HUDEP-2 (cell line): ENCODE measurements around the gene ATP6V0A4.
"Not testable (repeated sequence)": the region's sequence is repeated elsewhere in the genome, so short reads cannot be mapped to it uniquely, and the experiment has no call there.

Experiments used
- DNase-seq, 76 experiments: peaks; one replicate each; lab custom pipeline; 2025; ENCODE audit not compliant: unreplicated experiment in 76 of 76; lab: John Stamatoyannopoulos, UW

Gene ATP6V0A4

DNA sequence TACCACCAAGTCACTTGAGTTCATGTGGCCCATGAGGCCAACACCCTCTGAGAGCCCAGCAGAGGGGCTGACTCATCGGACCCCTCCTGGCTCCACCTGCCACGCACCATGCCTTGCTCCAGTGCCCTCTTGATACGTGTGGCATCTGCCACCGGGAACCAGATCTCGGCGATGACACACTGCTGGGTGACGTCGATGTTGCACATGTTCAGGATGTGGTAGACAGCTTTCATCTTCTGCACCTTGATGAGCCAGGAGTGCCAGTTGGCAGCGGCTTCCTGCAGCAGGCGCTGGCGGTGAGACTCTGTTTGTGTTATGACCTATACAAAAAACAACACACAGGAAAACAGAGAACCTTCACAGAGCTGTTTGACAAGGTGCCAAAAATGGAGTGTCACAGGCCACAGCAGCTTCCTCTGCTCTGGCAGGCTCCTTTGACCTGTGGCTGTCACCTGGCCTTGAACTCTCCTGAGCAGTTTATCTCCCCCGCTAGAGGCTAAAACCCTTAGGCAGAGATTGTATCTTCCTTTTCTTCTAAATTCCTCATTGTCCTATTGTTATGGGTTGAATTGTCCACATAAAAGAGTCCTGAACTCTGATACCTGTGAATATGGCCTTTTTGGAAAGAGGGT lies 45.4 kb downstream of the ATP6V0A4 start:
- DNase-seq = peak in 3 of 76 experiments; percentile 5 to 35 (median 7)

DNA sequence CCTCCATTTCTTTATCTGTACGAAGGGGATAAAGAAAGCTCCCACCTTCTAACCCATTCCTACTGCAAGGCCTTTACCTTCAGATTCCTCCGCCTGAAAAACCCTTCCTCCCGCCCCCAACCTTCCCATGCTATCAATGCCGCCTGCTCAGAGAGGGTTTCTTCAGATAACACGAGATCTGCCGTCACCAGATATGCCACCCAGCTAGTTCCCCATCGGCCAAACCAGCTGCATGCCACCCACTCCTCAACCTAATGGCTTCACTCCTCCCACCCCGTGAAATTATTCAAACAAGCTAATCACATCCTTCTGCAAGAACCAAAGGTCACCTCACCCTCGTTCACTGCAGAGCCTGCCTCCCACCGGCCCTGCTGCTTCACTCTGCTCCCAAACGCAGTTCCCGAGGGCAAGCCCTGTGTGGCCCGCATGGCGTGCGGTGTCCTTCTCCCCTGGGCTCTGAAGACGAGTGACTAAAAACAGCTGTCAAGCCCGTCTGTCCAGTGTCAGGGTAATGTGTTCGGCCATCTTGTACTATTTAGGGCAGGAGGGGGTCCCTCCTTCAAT lies 47.0 kb downstream of the ATP6V0A4 start:
- peak in 2 of 76 experiments; percentile 3 to 4 for DNase-seq

DNA sequence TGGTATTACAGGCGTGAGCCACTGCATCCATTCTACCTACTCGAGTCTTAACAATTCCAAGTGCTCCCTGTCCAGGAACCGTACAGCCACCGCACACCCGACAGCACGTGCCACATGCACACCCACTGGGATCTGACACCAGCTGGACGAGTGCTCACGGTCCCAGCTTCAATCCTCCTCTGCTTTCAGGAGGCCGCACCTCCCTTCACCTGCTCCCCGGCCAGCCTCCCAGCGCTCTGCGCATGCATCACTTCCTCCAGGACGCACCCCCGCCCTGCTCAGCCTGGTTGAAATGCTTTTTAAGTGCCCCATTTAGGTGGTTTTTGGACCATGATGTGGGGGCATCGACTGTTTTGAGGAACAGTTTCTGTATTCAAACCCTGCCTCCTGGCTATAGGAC lies 47.5 kb downstream of the ATP6V0A4 start:
- DNase-seq = no peak

GRCh38 chr7:138749960-138750359 lies 48.0 kb downstream of the ATP6V0A4 start:
- no peak for DNase-seq

GRCh38 chr7:138748666-138749065 lies 49.3 kb downstream of the ATP6V0A4 start:
- no peak for DNase-seq

DNA sequence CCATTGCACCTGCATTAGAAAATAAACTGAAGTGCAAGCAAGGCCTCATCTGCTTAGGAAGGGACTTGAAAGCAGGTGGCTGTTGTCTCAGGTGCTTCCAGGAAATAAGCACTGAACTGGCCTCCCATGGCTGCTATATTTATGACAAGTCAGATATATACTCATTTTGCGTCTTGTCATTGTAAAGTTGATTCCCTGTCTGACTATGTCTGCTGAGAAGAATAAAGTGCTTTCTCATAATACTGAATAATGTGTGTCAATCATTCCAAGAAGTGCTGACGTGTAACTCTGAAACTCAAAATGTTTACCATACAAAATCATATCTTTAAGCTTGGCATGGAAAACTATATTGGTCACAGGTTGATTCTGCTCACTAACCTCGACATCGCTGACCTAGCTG lies 51.9 kb downstream of the ATP6V0A4 start:
- DNase-seq = no peak

GRCh38 chr7:138745189-138745588 lies 52.8 kb downstream of the ATP6V0A4 start:
- no peak for DNase-seq

- DNase-seq = no peak
Observed at GRCh38 chr7:138741453-138741735, 56.6 kb downstream of the ATP6V0A4 start.

GRCh38 chr7:138739859-138740258 lies 58.1 kb downstream of the ATP6V0A4 start:
- DNase-seq = no peak

GRCh38 chr7:138738551-138739335 lies 59.3 kb downstream of the ATP6V0A4 start:
- peak in 68 of 76 experiments; percentile 2 to 81 (median 48) for DNase-seq

GRCh38 chr7:138738114-138738513 lies 59.9 kb downstream of the ATP6V0A4 start:
- no peak for DNase-seq

- DNase-seq = no peak
Observed at GRCh38 chr7:138735399-138735798, 62.6 kb downstream of the ATP6V0A4 start.

DNA sequence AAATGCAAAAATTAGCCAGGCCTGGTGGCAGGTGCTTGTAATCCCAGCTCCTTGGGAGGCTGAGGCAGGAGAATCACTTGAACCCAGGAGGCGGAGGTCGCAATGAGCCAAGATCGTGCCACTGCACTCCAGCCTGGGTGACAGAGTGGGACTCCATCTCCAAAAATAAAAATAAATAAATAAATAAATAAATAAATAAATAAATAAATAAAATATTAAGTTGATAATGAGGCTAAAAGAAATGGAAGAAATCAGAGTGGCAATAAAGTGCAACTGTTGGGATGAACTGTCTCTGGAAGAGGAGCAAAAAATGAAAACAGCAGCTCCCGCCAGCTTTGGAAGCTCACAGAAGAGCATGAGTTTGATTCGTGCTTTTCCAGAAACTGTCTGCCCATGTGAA lies 66.3 kb downstream of the ATP6V0A4 start:
- not testable (repeated sequence) for DNase-seq

DNA sequence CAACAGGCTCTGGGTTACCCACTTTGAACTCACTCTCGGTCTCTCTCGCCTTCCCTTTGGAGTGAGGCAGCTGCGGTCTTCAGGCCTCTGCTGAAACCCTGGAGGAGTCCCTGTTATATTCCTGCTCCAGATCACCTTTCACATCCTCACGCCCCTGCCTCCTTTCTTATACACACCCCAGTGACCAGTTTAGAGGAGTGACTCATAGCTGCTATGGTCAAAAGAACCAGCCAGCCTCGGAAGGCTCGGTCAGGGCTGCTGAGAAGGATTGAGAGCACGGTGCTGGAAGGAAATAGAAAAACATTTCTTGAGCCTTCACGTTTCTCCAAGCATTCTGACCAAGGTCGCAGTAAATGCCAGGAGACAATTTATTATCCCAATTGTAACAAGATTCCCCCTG lies 68.6 kb downstream of the ATP6V0A4 start:
- no peak for DNase-seq

DNA sequence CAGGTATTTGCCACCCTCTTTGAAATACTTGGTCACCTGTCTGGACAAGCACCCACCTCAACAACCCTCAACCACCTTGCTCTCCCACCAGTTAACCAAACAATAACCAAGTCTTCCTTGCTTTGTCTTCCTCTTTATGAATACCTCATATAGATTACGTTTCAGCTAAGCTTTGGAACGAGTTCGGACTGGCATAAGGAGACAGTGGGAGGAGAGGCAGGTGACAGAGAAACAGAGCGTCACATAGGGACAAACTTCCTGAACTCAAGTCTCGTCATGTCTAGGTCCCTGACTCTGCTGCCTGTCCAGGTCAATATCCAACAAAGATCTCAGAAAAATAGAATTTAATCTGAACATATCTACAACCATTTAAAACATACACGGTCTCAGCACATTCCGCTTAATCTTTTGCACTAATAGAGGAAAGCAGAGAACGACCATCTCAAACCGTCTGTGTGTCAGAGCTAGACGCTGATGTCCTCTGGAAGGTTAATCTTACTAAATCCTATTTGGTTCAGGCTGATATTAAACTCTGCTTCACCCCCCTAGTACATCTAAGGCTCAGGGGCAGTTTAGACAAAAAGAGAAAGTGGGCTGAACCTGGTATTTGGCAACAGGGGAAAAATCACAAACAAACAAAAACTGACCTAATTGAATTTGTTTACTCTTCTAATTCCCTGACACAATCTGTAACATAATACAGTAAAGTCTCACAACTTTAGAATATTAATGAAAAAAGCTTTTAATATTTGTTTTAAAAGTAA lies 70.5 kb downstream of the ATP6V0A4 start:
- no peak for DNase-seq

DNA sequence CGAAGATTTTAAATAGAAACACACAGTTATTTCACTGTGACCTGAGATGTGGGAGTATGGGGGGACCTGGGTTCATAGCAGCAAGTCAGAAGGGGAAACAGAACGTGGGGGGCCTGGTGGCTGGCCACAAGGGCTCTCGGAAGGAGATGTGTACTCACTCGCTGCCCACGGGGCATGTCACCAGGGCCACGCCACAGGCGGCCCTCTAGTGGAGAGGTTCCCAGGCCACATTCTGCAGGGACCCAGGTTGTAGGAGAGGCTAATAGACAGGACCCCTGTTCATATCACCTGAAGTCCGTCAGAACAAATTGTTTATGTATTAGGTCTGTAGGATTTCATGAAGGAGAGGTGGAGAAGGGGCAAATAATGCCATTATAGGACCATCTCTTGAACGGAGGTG lies 71.7 kb downstream of the ATP6V0A4 start:
- no peak for DNase-seq

GRCh38 chr7:138720286-138720685 lies 77.7 kb downstream of the ATP6V0A4 start:
- peak in 12 of 76 experiments; percentile 36 to 93 (median 80) for DNase-seq

GRCh38 chr7:138716889-138717288 lies 81.1 kb downstream of the ATP6V0A4 start:
- no peak for DNase-seq

GRCh38 chr7:138713191-138713590 lies 84.8 kb downstream of the ATP6V0A4 start:
- no peak for DNase-seq

DNA sequence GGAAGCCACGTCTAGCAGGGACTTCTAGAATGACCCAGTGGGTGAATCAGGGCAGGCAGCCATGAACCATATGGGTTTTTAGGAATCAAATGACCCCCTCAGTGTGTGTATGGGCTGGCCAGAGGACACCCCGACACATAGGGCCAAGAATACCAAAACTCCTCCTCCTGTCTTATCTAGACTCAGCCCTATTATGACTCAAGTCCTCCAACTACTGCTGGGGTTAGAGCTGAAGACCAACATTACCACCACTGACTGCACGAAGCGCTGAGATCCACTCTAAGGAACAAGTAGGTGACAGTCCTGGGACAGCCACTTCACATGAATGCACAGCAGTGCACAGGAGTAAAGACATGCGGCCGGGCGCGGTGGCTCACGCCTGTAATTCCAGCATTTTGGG lies 85.3 kb downstream of the ATP6V0A4 start:
- peak in 5 of 76 experiments; percentile 14 to 41 (median 23) for DNase-seq
